ENCODE data around the gene QTRT2. TPM values are rescaled to one million over a fixed set of nuclear protein-coding genes. Genes with fewer than 3 reads are reported as not detected.

QTRT2 gene
- total and polyA plus RNA-seq, 7 donors = 3.4 to 10.8 (median 8.2) TPM

- no peak for TF ChIP-seq CTCF (IDR thresholded peaks at IDR 0.05)
- no peaks in the 10 kb centered on the region for H3K4me1 ChIP-seq
- ATAC-seq (no peak), DNase-seq (no peak)
- no peak overlapping the region for H3K27ac ChIP-seq
- no peaks in the 10 kb centered on the region for H3K27me3 ChIP-seq (ENCODE audit: insufficient read depth in 3 of 3, low read length in 2 of 3)
- H3K36me3 ChIP-seq (ENCODE audit: insufficient read depth in 1 of 2, low read depth in 1 of 2) = no peaks in the 10 kb centered on the region
- no peaks in the 10 kb centered on the region for H3K9me3 ChIP-seq
- intact Hi-C loops (cut with DNase I) = no loop called here
- no peak overlapping the region for H3K4me3 ChIP-seq
- 88 to 91% (median 88%) methylated on average over 3 of the region's 3 CpGs for WGBS, 3 donors
Observed at GRCh38 chr3:114127517-114127916, 71.0 kb downstream of the QTRT2 start.

GRCh38 chr3:114128231-114128630 lies 71.7 kb downstream of the QTRT2 start:
- intact Hi-C loops (cut with DNase I) = no loop called here
- H3K9me3 ChIP-seq = no peaks in the 10 kb centered on the region
- H3K36me3 ChIP-seq (ENCODE audit: insufficient read depth in 1 of 2, low read depth in 1 of 2) = no peaks in the 10 kb centered on the region
- no peaks in the 10 kb centered on the region for H3K4me1 ChIP-seq
- no peak overlapping the region for H3K27ac ChIP-seq
- ATAC-seq (no peak), DNase-seq (no peak)
- TF ChIP-seq CTCF (IDR thresholded peaks at IDR 0.05) = no peak
- WGBS, 3 donors = 81 to 93% (median 83%) methylated on average over 1 of the region's 1 CpG
- no peaks in the 10 kb centered on the region for H3K27me3 ChIP-seq (ENCODE audit: insufficient read depth in 3 of 3, low read length in 2 of 3)
- no peak overlapping the region for H3K4me3 ChIP-seq

- no peaks in the 10 kb centered on the region for H3K27me3 ChIP-seq (ENCODE audit: insufficient read depth in 3 of 3, low read length in 2 of 3)
- no peak for TF ChIP-seq CTCF (IDR thresholded peaks at IDR 0.05)
- no peaks in the 10 kb centered on the region for H3K36me3 ChIP-seq (ENCODE audit: insufficient read depth in 1 of 2, low read depth in 1 of 2)
- DNase-seq = no peak
- intact Hi-C loops (cut with DNase I) = no loop called here
- no peaks in the 10 kb centered on the region for H3K9me3 ChIP-seq
- no peak overlapping the region for H3K4me3 ChIP-seq
- H3K4me1 ChIP-seq = no peaks in the 10 kb centered on the region
- H3K27ac ChIP-seq = no peak overlapping the region
- 89 to 92% (median 91%) methylated on average over 8 of the region's 8 CpGs for WGBS, 3 donors
- no peak for ATAC-seq
Observed at GRCh38 chr3:114128826-114129225, 72.3 kb downstream of the QTRT2 start.

- Histone ChIP-seq H3K9me3 (no peaks in the 10 kb centered on the region), H3K4me3 (no peak overlapping the region), H3K4me1 (no peaks in the 10 kb centered on the region), H3K36me3 (ENCODE audit: insufficient read depth in 1 of 2, low read depth in 1 of 2) (no peaks in the 10 kb centered on the region), H3K27ac (no peak overlapping the region), H3K27me3 (ENCODE audit: insufficient read depth in 3 of 3, low read length in 2 of 3) (no peaks in the 10 kb centered on the region)
- DNase-seq (no peak), ATAC-seq (no peak)
- intact Hi-C loops (cut with DNase I) = no loop called here
- TF ChIP-seq CTCF (IDR thresholded peaks at IDR 0.05) = no peak
- 90 to 93% (median 91%) methylated on average over 3 of the region's 3 CpGs for WGBS, 3 donors
Observed at GRCh38 chr3:114132500-114132899, 76.0 kb downstream of the QTRT2 start.

GRCh38 chr3:114133947-114134346 lies 77.4 kb downstream of the QTRT2 start:
- ATAC-seq (no peak), DNase-seq (no peak)
- intact Hi-C loops (cut with DNase I) = no loop called here
- Histone ChIP-seq H3K27me3 (ENCODE audit: insufficient read depth in 3 of 3, low read length in 2 of 3) (no peaks in the 10 kb centered on the region), H3K4me3 (no peak overlapping the region), H3K27ac (no peak overlapping the region), H3K4me1 (no peaks in the 10 kb centered on the region), H3K36me3 (ENCODE audit: insufficient read depth in 1 of 2, low read depth in 1 of 2) (no peaks in the 10 kb centered on the region), H3K9me3 (no peaks in the 10 kb centered on the region)
- no peak for TF ChIP-seq CTCF (IDR thresholded peaks at IDR 0.05)
- WGBS, 3 donors = 91 to 96% (median 93%) methylated on average over 3 of the region's 3 CpGs

Measured in psoas muscle (tissue), 8 donors.